Heart right ventricle (tissue), 16 donors: Measurements from ENCODE around the gene METAP1D. TPM values are rescaled to one million over a fixed set of nuclear protein-coding genes. Genes with fewer than 3 reads are reported as not detected.

Source experiments
- ATAC-seq, 8 donors: fragments of 200-7000 bp; cut with Tn5 transposase; one replicate each; pipeline ENCODE4 v1.9.1; 2020; ENCODE audit warnings: mild to moderate bottlenecking in 8 of 8, moderate library complexity in 8 of 8, moderate number of reproducible peaks in 1 of 8
- DNase-seq, 2 donors: peaks; one replicate each; pipeline ENCODE4 v3.0.0-alpha.2; 2020
- H3K27ac ChIP-seq, 10 donors: fragments of 200-600 bp; sonication (generic) in 2 of 10; one replicate each; pipeline versions ENCODE4 v1.5.0 to v1.8.0; 2020 to 2022; ENCODE audit warnings: mild to moderate bottlenecking in 3 of 10
- H3K27me3 ChIP-seq, 7 donors: fragments of 200-600 bp; one replicate each; pipeline ENCODE4 v1.8.0; 2021 to 2022; ENCODE audit warnings: mild to moderate bottlenecking in 2 of 7
- H3K36me3 ChIP-seq, 9 donors: fragments of 200-600 bp; sonication (generic) in 1 of 9; one replicate each; pipeline versions ENCODE4 v1.5.0 to v1.8.0; 2020 to 2022; ENCODE audit warnings: mild to moderate bottlenecking in 2 of 9
- H3K4me1 ChIP-seq, 9 donors: fragments of 200-600 bp; sonication (generic) in 1 of 9; one replicate each; pipeline versions ENCODE4 v1.5.0 to v1.8.0; 2020 to 2022; ENCODE audit warnings: mild to moderate bottlenecking in 4 of 9
- H3K4me3 ChIP-seq, 10 donors: fragments of 200-600 bp; sonication (generic) in 2 of 10; one replicate each; pipeline versions ENCODE4 v1.5.0 to v1.8.0; 2020 to 2022; ENCODE audit warnings: mild to moderate bottlenecking in 7 of 10, moderate library complexity in 2 of 10
- H3K9me3 ChIP-seq, 11 donors: fragments of 200-600 bp in 10 of 11; sonication (generic) in 2 of 11; one replicate each; pipeline versions ENCODE4 v1.5.0 to v1.8.0; 2013 to 2022; ENCODE audit warnings: mild to moderate bottlenecking in 2 of 11, control low read depth in 1 of 11, moderate library complexity in 1 of 11
- WGBS, 2 donors: extraction: QIAGEN DNeasy Blood & Tissue Kit; methylation state at CpG; one replicate each; pipeline ENCODE4 v1.1.7; 2013; ENCODE audit warnings: inconsistent platforms in 1 of 2; 5-methylcytosine and 5-hydroxymethylcytosine counted together
- intact Hi-C, 10 donors: fragments of 100-400 bp; cut with DNase I; formaldehyde crosslinking; loops; one replicate each; pipeline versions ENCODE4 v1.11.1 to v1.14.2; 2022
- polyA plus RNA-seq, 2 donors: library from polyadenylated mRNA; stranded (reverse); fragments of 200-250 nt; gene quantifications; one replicate each; pipeline ENCODE4 v1.2.3, GENCODE V29; 2013
- total RNA-seq, 10 donors: library from RNA; stranded (reverse); fragmentation: NEBNext Ultra II Directional in 3 of 10; extraction: Animal tissue kit (Norgen Biotek cat#: 25700) in 3 of 10; gene quantifications; one replicate each; pipeline versions ENCODE4 v1.2.1 to v1.2.4, GENCODE V29; 2021 to 2023
- TF ChIP-seq, protein P1 (sequence below), 9 donors: fragments of 200-600 bp; sonication (generic) in 2 of 9; IDR thresholded peaks; one replicate each; pipeline versions ENCODE4 v1.5.0 to v1.8.0; 2021 to 2022; ENCODE audit warnings: antibody characterized with exemption in 9 of 9, mild to moderate bottlenecking in 5 of 9, moderate library complexity in 1 of 9
- donor health status: Arrhythmogenic right ventricular cardiomyopathy.
- donor health status: ischemic (EF 13 %, LVEDD 7.1; RV severe dilation, severe dysfunction).
- donor health status: healthy with polysubstance abuse.
- donor health status: DM: no; HTN: yes; CAD: no.
- donor health status: DM: no; HTN: no; CAD: no.
- donor health status: ischemic (EF 25% LVEDD 6.9; RV normal size, moderate dysfunction).
- donor health status: ischemic (EF 25% LVEDD 5.7; RV mildly dilated, moderate dysfunction).
- donor health status: healthy.
- donor health status: DM: yes; HTN: yes; CAD: no.
- donor health status: Ischemic cardiomyopathy.
- donor health status: ischemic (EF 35%, LVEDD 5.7; RV mildly dilated, moderate dysfunction).
- donor health status: nonischemic (EF 11% LVEDD 7.7; RV severe dilation, severe dysfunction).
- donor health status: DM: yes; HTN: yes; CAD: no.
- donor health status: PGD.
- donor health status: ischemic (EF 29% LVEDD 5.4; RV normal size, mild dysfunction).
- donor health status: nonischemic (EF 23%, LVEDD 6.1; RV moderate dilation, normal function).

METAP1D gene
- total and polyA plus RNA-seq, 12 donors: 3.4 to 8.3 (median 6.1) TPM

GRCh38 chr2:171966235-171966634 lies 33.5 kb upstream of the METAP1D start:
- Histone ChIP-seq H3K27me3 (no peaks in the 10 kb centered on the region), H3K4me1 (peaks cover 0 to 5% (median 0%) of the 10 kb centered on the region in 9 donors), H3K4me3 (no peak overlapping the region), H3K9me3 (no peaks in the 10 kb centered on the region), H3K36me3 (peaks cover 0 to 54% (median 17%) of the 10 kb centered on the region in 9 donors), H3K27ac (no peak overlapping the region)
- intact Hi-C loops: no loop called here
- ATAC-seq (no peak), DNase-seq (no peak)
- TF ChIP-seq, protein P1, sequence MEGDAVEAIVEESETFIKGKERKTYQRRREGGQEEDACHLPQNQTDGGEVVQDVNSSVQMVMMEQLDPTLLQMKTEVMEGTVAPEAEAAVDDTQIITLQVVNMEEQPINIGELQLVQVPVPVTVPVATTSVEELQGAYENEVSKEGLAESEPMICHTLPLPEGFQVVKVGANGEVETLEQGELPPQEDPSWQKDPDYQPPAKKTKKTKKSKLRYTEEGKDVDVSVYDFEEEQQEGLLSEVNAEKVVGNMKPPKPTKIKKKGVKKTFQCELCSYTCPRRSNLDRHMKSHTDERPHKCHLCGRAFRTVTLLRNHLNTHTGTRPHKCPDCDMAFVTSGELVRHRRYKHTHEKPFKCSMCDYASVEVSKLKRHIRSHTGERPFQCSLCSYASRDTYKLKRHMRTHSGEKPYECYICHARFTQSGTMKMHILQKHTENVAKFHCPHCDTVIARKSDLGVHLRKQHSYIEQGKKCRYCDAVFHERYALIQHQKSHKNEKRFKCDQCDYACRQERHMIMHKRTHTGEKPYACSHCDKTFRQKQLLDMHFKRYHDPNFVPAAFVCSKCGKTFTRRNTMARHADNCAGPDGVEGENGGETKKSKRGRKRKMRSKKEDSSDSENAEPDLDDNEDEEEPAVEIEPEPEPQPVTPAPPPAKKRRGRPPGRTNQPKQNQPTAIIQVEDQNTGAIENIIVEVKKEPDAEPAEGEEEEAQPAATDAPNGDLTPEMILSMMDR (IDR thresholded peaks at IDR 0.05): no peak
- WGBS, 2 donors: 96 to 97% methylated on average over 8 of the region's 8 CpGs

DNA sequence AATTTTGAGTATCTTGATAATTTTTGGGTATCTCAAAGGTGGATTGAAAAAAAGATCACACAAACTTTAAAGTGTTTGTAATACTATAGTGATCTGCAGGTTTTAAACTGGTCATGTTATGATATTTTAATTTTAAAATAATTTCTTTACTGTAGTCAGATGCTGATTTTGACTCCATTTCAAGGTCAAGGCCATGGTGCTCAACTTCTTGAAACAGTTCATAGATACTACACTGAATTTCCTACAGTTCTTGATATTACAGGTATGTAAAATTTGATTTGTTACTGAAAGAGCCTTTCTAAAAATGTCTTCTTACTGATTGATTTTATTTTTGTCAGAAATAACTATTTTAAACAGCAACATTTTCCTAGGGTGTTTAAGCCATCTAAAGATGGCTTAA lies 33.1 kb upstream of the METAP1D start:
- H3K36me3 ChIP-seq: peaks cover 0 to 58% (median 17%) of the 10 kb centered on the region in 9 donors
- DNase-seq (no peak), ATAC-seq (no peak)
- H3K27ac ChIP-seq: no peak overlapping the region
- no peaks in the 10 kb centered on the region for H3K27me3 ChIP-seq
- intact Hi-C loops: no loop called here
- TF ChIP-seq, protein P1 (IDR thresholded peaks at IDR 0.05): no peak
- H3K9me3 ChIP-seq: no peaks in the 10 kb centered on the region
- H3K4me1 ChIP-seq: peaks cover 0 to 5% (median 0%) of the 10 kb centered on the region in 9 donors
- H3K4me3 ChIP-seq: no peak overlapping the region

GRCh38 chr2:171968509-171968908 lies 31.2 kb upstream of the METAP1D start:
- peaks cover 0 to 5% (median 0%) of the 10 kb centered on the region in 9 donors for H3K4me1 ChIP-seq
- no peak overlapping the region for H3K27ac ChIP-seq
- ATAC-seq (no peak), DNase-seq (no peak)
- no peaks in the 10 kb centered on the region for H3K27me3 ChIP-seq
- no peak overlapping the region for H3K4me3 ChIP-seq
- TF ChIP-seq, protein P1 (IDR thresholded peaks at IDR 0.05): no peak
- no peaks in the 10 kb centered on the region for H3K9me3 ChIP-seq
- H3K36me3 ChIP-seq: peaks cover 0 to 68% (median 17%) of the 10 kb centered on the region in 9 donors
- intact Hi-C loops: no loop called here

DNA sequence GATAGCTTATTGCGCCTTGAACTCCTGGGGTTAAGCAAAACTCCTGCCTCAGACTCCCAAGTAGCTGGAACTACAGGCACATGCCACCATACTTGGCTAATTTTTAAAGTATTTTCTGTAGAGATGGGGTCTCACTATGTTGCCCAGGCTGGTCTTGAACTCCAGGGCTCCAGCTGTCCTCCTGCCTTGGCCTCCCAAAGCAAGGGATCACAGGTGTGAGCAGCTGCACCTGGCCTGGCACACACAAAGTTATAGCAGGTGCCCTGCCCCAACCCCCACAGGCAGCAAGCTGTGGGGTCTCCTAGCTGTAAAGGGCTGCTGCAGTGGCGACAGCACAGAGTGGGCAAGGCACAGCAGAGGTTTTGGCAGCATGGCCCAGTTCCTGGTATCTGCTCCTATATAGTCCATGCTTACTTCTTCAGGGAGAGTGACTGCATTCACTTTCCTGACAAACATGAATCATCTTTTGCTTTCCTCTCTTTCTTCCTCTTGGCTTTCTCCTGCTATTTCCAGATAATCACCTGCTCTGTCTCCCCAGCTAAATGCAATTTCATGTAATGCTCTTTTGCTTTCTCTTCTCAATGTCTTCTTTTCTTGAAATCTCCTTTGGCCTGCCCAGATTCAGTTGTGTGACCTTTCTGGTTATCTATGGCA lies 27.3 kb upstream of the METAP1D start:
- no peak overlapping the region for H3K4me3 ChIP-seq
- no peaks in the 10 kb centered on the region for H3K27me3 ChIP-seq
- intact Hi-C loops: no loop called here
- peaks cover 0 to 5% (median 0%) of the 10 kb centered on the region in 9 donors for H3K4me1 ChIP-seq
- TF ChIP-seq, protein P1 (IDR thresholded peaks at IDR 0.05): no peak
- peaks cover 0 to 73% (median 12%) of the 10 kb centered on the region in 9 donors for H3K36me3 ChIP-seq
- H3K9me3 ChIP-seq: no peaks in the 10 kb centered on the region
- no peak overlapping the region for H3K27ac ChIP-seq
- no peak for ATAC-seq
- no peak for DNase-seq
- 96% methylated on average over 2 of the region's 2 CpGs for WGBS, 2 donors
